NAMALWA (cell line): Measurements from ENCODE around the gene CNTN4.
"Not testable (repeated sequence)": the region's sequence is repeated elsewhere in the genome, so short reads cannot be mapped to it uniquely, and the experiment has no call there.

Source experiments
- DNase-seq: peaks from one replicate; pipeline ENCODE4 v3.0.0-alpha.2; 2015; ENCODE audit warnings: low spot score

CNTN4 gene

GRCh38 chr3:2802429-2802828 is 703.8 kb downstream of the CNTN4 start:
- DNase-seq, result no peak

- no peak for DNase-seq
These were observed 708.8 kb downstream of the CNTN4 start for GRCh38 chr3:2807514-2807913.

- DNase-seq, result no peak
These were observed 712.1 kb downstream of the CNTN4 start for GRCh38 chr3:2810723-2811122.

GRCh38 chr3:2819571-2819970 is 720.9 kb downstream of the CNTN4 start:
- DNase-seq, result no peak

- DNase-seq, result not testable (repeated sequence)
These were observed 722.3 kb downstream of the CNTN4 start for GRCh38 chr3:2820982-2821381.

GRCh38 chr3:2822611-2823010 is 723.9 kb downstream of the CNTN4 start:
- DNase-seq, result no peak

GRCh38 chr3:2823031-2823430 is 724.4 kb downstream of the CNTN4 start:
- DNase-seq, result no peak

GRCh38 chr3:2823437-2824211 is 725.0 kb downstream of the CNTN4 start:
- DNase-seq, result no peak

GRCh38 chr3:2826036-2826435 is 727.4 kb downstream of the CNTN4 start:
- no peak for DNase-seq

- DNase-seq, result no peak
These were observed 727.8 kb downstream of the CNTN4 start for GRCh38 chr3:2826453-2826852.

GRCh38 chr3:2837239-2837638 is 738.6 kb downstream of the CNTN4 start:
- no peak for DNase-seq

GRCh38 chr3:2837910-2838309 is 739.2 kb downstream of the CNTN4 start:
- DNase-seq, result no peak

GRCh38 chr3:2838546-2839157 is 740.0 kb downstream of the CNTN4 start:
- DNase-seq, result no peak

- no peak for DNase-seq
These were observed 741.2 kb downstream of the CNTN4 start for GRCh38 chr3:2839876-2840275.

- DNase-seq, result no peak
These were observed 748.6 kb downstream of the CNTN4 start for GRCh38 chr3:2847062-2847841.

GRCh38 chr3:2849092-2849491 is 750.4 kb downstream of the CNTN4 start:
- DNase-seq, result no peak

GRCh38 chr3:2850701-2851100 is 752.0 kb downstream of the CNTN4 start:
- DNase-seq, result no peak

GRCh38 chr3:2851361-2851760 is 752.7 kb downstream of the CNTN4 start:
- DNase-seq, result no peak

GRCh38 chr3:2851835-2852234 is 753.2 kb downstream of the CNTN4 start:
- DNase-seq, result no peak

GRCh38 chr3:2853651-2854050 is 755.0 kb downstream of the CNTN4 start:
- DNase-seq, result peak; percentile 27

- DNase-seq, result no peak
These were observed 757.8 kb downstream of the CNTN4 start for GRCh38 chr3:2856138-2857133.

GRCh38 chr3:2860626-2861025 is 762.0 kb downstream of the CNTN4 start:
- no peak for DNase-seq
